ENCODE measurements around the gene NACC2.
"Not testable (repeated sequence)": the region's sequence is repeated elsewhere in the genome, so short reads cannot be mapped to it uniquely, and the experiment has no call there.

The NACC2 gene

GRCh38 chr9:136081113-136081825 is 13.8 kb downstream of the NACC2 start:
- no peak for DNase-seq (ENCODE audit: low read depth in 2 of 2)

- no peak for DNase-seq (ENCODE audit: low read depth in 2 of 2)
Measured at GRCh38 chr9:136080716-136081112, 14.4 kb downstream of the NACC2 start.

- no peak for DNase-seq (ENCODE audit: low read depth in 2 of 2)
Measured at GRCh38 chr9:136079916-136080246, 15.2 kb downstream of the NACC2 start.

GRCh38 chr9:136079211-136079915 is 15.7 kb downstream of the NACC2 start:
- no peak for DNase-seq (ENCODE audit: low read depth in 2 of 2)

- DNase-seq (ENCODE audit: low read depth in 2 of 2): no peak
Measured at GRCh38 chr9:136078498-136079011, 16.5 kb downstream of the NACC2 start.

- no peak for DNase-seq (ENCODE audit: low read depth in 2 of 2)
Measured at GRCh38 chr9:136078024-136078423, 17.1 kb downstream of the NACC2 start.

GRCh38 chr9:136077491-136077890 is 17.6 kb downstream of the NACC2 start:
- no peak for DNase-seq (ENCODE audit: low read depth in 2 of 2)

GRCh38 chr9:136075881-136076678 is 19.0 kb downstream of the NACC2 start:
- no peak for DNase-seq (ENCODE audit: low read depth in 2 of 2)

GRCh38 chr9:136075134-136075841 is 19.8 kb downstream of the NACC2 start:
- DNase-seq (ENCODE audit: low read depth in 2 of 2): no peak

GRCh38 chr9:136074706-136075105 is 20.4 kb downstream of the NACC2 start:
- DNase-seq (ENCODE audit: low read depth in 2 of 2): no peak

- DNase-seq (ENCODE audit: low read depth in 2 of 2): no peak
Measured at GRCh38 chr9:136062657-136063439, 32.2 kb downstream of the NACC2 start.

- not testable (repeated sequence) for DNase-seq (ENCODE audit: low read depth in 2 of 2)
Measured at GRCh38 chr9:136061916-136062315, 33.2 kb downstream of the NACC2 start.

GRCh38 chr9:136061405-136061804 is 33.7 kb downstream of the NACC2 start:
- DNase-seq (ENCODE audit: low read depth in 2 of 2): no peak

- DNase-seq (ENCODE audit: low read depth in 2 of 2): no peak
Measured at GRCh38 chr9:136060671-136061371, 34.3 kb downstream of the NACC2 start.

- no peak for DNase-seq (ENCODE audit: low read depth in 2 of 2)
Measured at GRCh38 chr9:136059851-136060670, 35.0 kb downstream of the NACC2 start.

- no peak for DNase-seq (ENCODE audit: low read depth in 2 of 2)
Measured at GRCh38 chr9:136059321-136059791, 35.7 kb downstream of the NACC2 start.

- no peak for DNase-seq (ENCODE audit: low read depth in 2 of 2)
Measured at GRCh38 chr9:136058801-136059302, 36.2 kb downstream of the NACC2 start.

- no peak for DNase-seq (ENCODE audit: low read depth in 2 of 2)
Measured at GRCh38 chr9:136058084-136058483, 37.0 kb downstream of the NACC2 start.
